GM21423 (cell line): ENCODE results near the gene SCNN1A.
A peak's percentile ranks its signal among the peaks of the same experiment; 100 is the strongest.

Experiments used
- ATAC-seq: cut with Tn5 transposase; IDR thresholded peaks from one replicate; pipeline ENCODE4 v1.9.1; 2021; ENCODE audit warnings: mild to moderate bottlenecking, moderate library complexity; ENCODE audit not compliant: unreplicated experiment

SCNN1A gene

DNA sequence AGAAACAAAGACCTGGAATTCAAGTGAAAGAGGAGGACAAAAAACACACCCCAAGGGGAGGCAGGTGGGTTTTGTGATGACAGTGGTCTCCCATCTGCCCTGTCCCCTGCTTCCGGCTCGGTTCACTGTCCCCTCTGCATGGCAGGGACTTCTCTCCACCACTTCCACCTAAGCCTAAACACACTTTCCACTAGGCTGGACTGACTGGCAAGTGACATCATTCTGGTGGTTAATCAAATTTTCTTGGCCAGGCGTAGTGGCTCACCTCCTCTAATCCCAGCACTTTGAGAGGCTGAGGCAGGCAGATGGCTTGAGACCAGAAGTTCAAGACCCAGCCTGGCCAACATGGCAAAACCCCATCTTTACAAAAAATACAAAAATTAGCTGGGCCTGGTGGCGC lies 53.0 kb downstream of the SCNN1A start:
- no peak for ATAC-seq

DNA sequence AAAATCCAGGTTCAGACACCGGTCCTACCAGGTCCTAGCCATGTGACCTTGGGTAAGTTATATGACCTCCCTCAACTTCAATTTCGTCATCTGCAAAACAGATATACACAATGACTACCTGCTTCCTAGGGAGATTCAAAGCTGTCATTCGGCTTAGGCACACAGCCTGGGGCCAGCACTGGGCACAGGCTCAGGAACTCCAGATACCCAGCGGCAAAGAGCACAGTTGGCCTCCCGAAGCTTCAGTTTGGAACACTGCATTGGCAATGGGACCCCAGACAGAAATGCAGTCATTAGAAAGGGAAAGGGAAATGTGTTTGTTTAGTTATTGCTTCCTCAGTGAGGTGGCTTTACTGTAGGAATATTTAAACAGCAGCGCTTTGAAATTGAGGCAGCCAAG lies 53.5 kb downstream of the SCNN1A start:
- ATAC-seq = no peak

GRCh38 chr12:6319446-6319845 lies 55.9 kb downstream of the SCNN1A start:
- no peak for ATAC-seq

- ATAC-seq = no peak
Measured at GRCh38 chr12:6318440-6318879, 56.9 kb downstream of the SCNN1A start.

DNA sequence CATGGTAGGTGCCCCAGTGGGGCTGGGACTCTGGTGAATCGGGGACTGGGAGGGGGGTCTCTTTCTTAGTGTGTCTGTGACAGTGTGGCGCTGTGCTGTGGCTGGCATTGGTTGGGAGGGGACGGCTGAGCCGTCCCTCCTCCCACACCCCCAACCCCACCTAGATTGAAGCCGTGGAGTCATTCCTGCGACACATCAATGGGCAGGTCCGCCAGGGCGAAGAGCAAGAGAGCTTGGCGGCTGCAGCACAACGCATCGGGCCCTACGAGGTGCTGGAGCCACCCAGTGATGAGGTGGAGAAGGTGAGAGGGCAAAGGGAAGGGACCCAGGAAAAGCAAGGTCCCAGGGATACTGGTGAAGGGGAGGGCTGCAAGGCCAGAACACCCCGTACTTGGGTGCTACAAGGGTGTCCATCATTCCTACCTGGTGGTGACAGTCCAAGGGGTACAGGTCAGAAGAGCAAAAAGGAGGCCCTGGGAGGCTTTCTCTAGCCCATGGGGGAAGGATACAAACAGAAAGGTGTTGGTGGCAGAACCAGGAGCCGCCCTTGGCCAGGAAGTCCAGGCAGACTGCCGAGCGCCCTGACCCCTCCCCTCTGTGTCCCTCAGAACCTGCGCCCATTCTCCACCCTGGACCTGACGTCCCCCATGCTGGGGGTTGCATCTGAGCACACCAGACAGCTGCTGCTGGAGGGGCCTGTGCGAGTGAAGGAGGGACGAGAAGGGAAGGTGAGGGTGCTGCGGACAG lies 57.5 kb downstream of the SCNN1A start:
- ATAC-seq = no peak

DNA sequence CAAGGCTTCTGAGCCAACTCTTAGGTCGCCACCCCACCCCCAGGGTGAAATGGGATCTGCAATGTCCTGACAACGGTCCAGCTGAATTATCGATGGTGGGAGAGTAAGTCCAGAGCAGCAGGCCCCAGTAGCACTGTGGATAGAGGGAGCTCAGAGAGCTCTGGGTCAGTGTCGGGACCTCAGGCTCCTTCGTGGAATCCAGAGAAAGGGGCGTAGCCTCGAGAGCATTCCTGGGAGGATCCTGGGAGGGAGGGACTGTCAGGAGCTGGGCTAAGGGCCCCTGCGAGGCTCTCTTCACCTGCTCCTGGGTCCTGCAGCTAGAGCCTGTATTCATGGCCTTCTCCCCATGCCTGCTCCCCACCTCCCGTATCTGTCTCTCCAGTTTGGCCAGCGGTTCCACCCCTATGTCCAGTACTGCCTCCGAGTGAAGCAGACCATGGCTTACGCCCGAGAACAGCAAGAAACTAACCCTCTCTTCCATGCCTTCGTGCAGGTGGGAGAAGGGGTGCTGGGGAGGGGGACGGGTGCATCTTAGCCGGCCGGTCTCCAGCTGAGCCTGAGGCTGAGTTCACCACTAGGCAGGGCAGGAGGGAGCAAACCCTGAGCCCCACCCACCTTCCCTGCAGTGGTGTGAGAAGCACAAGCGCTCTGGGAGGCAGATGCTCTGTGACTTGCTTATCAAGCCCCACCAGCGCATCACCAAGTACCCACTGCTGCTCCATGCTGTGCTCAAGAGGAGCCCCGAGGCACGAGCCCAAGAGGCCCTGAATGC lies 58.3 kb downstream of the SCNN1A start:
- ATAC-seq = no peak

- no peak for ATAC-seq
Measured at GRCh38 chr12:6315704-6316597, 59.4 kb downstream of the SCNN1A start.

- ATAC-seq = no peak
Measured at GRCh38 chr12:6315184-6315583, 60.2 kb downstream of the SCNN1A start.

GRCh38 chr12:6314776-6315175 lies 60.6 kb downstream of the SCNN1A start:
- no peak for ATAC-seq

GRCh38 chr12:6313326-6313940 lies 61.9 kb downstream of the SCNN1A start:
- ATAC-seq = no peak

DNA sequence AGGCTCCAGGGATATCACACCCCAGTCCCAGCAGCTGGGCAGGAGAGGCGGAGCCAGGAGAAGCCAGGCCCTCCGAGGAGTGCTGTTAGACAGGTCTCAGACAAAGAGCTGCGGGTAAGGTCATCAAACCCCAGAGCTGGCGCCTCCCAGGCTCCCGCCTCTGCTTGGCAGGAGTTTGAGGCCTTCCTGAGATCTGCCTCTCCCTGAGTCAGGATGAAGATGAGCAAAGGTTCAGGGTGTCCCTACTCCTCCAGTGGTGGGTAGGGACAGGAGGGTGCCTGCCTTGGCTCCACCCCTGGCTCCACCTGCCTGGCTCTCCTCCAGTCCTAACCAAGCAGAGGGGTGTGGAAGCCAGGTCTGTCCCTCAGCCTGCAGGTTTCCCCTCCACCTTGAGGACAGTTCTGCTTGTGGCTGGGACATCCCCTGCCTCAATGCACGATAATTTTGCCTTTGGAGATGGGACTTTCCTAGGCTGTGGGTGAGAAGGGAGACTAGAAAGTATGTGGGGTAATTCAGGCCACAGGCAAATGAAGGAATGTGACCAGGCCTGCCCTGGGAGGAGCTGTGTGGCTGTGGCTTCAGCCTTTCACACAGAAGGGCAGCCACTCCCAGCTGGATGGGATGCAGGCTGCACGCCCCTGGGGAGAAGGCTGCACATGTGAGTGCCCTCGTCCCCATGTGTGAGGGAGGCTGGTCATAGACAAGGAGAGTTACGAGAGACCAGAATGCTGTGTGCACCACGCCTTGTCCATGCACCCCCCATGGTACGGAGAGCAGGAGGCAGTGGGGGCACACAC lies 62.6 kb downstream of the SCNN1A start:
- ATAC-seq = peak; percentile 49

- no peak for ATAC-seq
Measured at GRCh38 chr12:6311822-6312528, 63.4 kb downstream of the SCNN1A start.

DNA sequence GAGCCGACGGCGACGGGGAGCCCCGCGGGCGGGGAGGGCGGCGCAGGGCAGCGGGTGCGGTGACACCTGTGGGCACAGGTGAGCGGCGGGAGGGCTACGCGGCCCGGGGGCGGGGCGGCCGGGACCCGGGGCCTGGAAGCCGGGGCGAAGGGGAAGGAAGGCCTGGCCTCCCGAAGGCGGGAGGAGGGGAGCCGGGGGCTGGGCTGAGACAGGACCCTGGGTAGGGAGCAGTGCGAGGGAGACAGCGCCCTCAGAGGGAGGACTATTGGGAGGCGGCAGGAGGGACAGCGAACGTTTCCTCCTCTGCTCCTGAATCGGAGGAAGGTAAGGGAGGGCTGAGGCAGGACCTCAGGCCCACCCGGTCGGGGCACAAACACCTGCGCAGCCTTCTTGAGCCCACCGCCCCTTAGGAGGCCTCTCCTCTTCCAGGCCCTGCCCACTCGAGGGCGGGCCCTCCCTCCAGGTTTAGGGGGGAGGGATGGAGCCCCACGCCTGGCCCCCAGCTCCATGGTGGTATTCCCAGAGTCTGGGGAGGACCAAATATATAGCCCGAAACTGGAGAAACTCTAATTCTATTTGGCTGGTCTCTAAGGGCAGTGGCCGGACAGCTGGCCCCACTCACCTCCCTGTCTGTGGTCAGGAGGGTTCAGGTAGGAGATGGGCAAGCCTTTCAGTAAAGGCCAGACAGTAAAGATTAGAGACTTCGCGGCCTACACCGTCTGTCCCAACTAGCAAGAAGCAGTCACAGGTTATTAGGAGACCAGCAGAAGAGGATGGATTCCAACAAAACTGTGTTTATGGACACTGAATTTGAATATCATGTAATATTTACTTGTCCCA lies 64.4 kb downstream of the SCNN1A start:
- no peak for ATAC-seq

DNA sequence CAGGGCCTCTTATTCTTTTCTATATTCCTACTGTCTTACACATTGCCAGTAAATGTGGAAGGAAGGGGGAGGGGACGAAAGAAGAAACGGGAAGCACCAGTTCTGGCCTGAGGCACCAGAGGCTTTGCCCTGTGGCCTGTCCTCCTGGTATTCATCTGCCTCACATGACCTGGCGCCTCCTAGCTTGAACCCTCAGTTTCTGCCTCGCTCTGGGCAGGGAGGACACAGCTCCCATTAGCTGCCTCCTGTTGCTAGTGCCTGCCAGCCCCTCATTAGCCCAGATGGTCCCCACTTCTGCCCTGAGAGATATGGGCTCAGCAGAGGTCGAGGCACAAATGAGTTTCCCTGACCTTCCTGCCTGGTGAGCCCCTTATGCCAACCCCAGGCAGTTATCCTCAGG lies 67.8 kb downstream of the SCNN1A start:
- no peak for ATAC-seq

GRCh38 chr12:6306599-6307220 lies 68.7 kb downstream of the SCNN1A start:
- ATAC-seq = no peak

DNA sequence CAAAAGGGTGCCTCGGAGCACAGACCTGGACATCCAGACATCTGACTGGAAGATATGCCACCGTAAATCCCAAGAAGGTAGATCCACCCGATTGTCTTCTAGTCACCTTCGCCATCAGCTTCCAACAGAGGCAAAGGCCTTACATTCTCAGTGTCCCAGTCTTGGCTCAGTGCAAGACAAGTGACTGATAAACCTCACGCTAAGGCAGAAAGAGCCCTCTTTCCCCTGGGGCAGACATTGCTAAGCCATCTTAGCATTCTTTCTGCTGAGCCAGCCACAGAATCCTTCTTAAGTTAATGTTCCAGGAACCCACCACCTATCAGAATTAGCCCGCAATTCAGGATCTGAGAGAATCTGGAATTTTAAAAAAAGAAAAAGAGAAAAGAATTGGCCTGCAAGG lies 69.2 kb downstream of the SCNN1A start:
- ATAC-seq = no peak

GRCh38 chr12:6303071-6303470 lies 72.3 kb downstream of the SCNN1A start:
- no peak for ATAC-seq

DNA sequence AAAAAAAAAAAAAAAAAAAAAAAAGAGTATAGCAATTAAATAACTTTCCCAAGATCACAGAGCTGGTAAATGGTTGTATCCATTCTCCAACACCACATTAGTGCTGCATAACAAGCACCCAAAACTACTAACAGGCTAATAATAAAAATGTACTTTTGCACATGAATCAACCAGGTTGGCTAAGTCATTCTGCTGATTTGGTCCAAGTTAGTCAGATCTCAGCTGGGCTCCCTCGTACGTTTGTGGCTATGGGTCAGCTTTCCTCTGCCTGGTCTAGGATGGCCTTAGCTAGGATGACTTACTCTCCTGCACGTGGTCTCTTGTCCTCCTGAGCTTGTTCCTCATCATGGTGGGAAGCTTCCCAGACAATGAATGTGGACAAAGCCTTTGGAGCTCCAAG lies 72.7 kb downstream of the SCNN1A start:
- no peak for ATAC-seq
